WI38 (cell line): ENCODE measurements around the gene FCMR.

Experiments
- H3K4me3 ChIP-seq: 2 replicates; pipeline ENCODE4 v1.5.1; 2011; ENCODE audit warnings: low read depth, mild to moderate bottlenecking, control low read depth, low read length
- TF ChIP-seq, protein P1 (sequence below): IDR thresholded peaks from 2 replicates; pipeline ENCODE4 v1.5.1; 2012; ENCODE audit warnings: low read depth, mild to moderate bottlenecking, control low read depth, low read length

Gene FCMR

DNA sequence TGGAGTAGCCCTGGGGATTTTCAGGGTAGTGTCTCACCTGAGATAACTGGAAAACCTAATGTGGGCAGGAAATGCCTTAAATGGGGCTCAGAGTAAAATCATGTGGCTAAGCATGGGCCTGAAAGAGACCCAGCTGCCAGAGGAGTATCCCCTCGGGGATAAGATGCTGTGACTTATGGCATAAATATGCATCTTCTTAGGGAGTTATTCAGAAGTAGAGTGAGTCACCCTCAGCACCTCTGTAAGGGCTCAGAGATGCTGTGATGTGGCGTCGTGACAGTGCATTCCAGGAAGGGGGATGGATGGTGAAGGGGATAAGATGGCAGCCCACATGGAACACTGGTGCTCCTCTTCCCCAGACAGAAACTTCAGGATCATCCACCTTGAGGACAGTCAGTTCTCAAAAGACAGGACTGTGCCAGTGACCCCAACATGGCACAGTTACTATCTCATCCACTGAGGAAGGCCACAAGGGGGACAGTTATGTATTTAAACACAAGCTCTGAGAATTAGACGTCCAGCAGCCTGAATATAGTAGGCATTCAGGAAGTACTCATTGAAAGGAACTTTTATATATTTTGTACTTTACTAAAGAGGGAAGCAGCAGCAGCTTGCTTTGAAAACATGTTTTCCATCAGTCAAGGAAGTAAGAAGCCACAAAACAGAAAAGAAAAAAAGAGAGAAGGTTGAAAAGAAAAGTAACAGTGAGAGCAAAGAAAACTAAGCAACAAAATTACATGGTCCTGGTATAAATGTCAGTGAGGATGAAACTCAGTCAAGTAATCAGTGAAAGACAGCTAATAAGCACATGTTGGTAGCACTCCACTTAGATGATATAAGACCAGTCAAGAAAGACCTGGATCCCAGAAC lies 16.2 kb downstream of the FCMR start:
- no peak overlapping the region for H3K4me3 ChIP-seq
- TF ChIP-seq, protein P1, sequence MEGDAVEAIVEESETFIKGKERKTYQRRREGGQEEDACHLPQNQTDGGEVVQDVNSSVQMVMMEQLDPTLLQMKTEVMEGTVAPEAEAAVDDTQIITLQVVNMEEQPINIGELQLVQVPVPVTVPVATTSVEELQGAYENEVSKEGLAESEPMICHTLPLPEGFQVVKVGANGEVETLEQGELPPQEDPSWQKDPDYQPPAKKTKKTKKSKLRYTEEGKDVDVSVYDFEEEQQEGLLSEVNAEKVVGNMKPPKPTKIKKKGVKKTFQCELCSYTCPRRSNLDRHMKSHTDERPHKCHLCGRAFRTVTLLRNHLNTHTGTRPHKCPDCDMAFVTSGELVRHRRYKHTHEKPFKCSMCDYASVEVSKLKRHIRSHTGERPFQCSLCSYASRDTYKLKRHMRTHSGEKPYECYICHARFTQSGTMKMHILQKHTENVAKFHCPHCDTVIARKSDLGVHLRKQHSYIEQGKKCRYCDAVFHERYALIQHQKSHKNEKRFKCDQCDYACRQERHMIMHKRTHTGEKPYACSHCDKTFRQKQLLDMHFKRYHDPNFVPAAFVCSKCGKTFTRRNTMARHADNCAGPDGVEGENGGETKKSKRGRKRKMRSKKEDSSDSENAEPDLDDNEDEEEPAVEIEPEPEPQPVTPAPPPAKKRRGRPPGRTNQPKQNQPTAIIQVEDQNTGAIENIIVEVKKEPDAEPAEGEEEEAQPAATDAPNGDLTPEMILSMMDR, result no peak

- TF ChIP-seq, protein P1, result no peak
Observed at GRCh38 chr1:206904423-206905142, 17.2 kb downstream of the FCMR start.

GRCh38 chr1:206903687-206904086 lies 18.1 kb downstream of the FCMR start:
- H3K4me3 ChIP-seq, result no peak overlapping the region
- TF ChIP-seq, protein P1, result no peak

More at GRCh38 chr1:206904423-206905142, 17.2 kb downstream of the FCMR start:
- no peak overlapping the region for H3K4me3 ChIP-seq

- no peak overlapping the region for H3K4me3 ChIP-seq
- TF ChIP-seq, protein P1, result no peak
Observed at GRCh38 chr1:206902702-206903101, 19.0 kb downstream of the FCMR start.

GRCh38 chr1:206901944-206902343 lies 19.8 kb downstream of the FCMR start:
- no peak overlapping the region for H3K4me3 ChIP-seq
- TF ChIP-seq, protein P1, result no peak

DNA sequence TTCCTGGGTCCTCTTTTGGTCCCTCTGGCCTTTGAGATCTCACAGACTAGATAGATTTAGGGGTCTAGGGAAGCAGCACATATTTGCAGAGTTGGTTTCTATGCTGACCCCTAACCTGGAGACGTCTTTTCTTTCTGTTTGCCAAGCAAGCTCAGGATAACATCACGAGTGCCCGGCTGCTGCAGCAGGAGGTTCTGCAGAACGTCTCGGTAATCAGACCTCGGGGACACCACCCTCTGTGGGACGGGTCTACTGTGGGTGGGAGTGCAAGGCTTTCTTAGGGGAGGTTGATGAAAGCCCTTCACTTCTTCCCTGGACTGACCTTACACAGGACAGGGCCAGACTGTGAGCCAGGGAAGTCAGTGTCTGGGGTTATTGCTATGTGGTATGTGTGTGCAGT lies 21.6 kb downstream of the FCMR start:
- TF ChIP-seq, protein P1, result no peak
- H3K4me3 ChIP-seq, result no peak overlapping the region

GRCh38 chr1:206899717-206900116 lies 22.0 kb downstream of the FCMR start:
- TF ChIP-seq, protein P1, result no peak
- no peak overlapping the region for H3K4me3 ChIP-seq
